HL-60/S4 treated with retinoic acid at 250 ng/mL for 4 days and 3 days (cell line): ENCODE results near the gene LENG8.

Experiments
- in situ Hi-C: fragments of 300-500 bp; cut with MboI; formaldehyde crosslinking; loops from 2 replicates; pipeline ENCODE4 v1.7.0; 2022; ENCODE audit warnings: low sequenced_read_pairs

LENG8 gene

DNA sequence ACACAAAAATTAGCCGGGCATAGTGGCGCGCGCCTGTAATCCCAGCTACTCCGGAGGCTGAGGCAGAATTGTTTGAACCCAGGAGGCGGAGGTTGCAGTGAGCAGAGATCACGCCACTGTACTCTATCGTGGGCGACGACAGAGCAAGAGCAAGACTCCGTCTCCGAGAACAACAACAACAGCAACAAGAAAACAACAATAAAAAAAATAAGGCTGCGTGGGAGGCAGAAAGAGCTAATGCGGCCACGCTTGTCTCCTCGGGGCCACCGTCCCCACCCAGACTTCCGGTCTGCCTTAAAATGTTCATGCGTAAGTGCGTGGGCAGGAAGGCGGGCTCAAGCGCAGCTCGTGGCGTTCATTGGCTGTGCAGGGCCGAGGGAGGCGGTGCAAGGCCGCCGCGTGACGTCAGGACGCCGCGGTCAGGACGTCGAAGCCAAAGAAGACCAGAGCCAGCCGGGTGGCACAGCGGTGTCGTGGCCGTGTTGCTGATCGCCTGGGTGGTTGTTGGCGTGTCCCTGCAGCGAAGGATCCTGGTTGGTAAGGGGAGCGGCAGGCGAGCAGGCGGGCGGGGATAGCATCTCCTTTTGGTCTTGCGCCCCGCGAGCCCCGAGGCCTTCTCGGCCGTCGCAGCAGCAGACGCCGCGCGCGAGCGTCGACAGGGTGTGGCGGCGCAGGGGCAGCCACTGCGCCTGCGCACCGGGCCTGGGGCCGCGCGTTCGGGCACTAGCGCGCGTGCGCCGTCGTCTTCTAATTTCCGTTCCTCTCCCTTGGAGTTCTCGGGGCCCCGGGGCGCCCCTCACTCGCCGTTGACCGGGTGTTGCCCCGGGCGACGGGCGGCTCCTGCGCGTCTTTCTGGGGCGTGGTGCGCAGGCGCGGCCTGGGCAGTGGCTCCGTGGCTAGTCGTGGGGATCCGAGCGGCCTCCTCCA, at the start of gene LENG8:
TSS of gene LENG8 (plus strand) at position 426 of the 927 bp plus-strand sequence. CDS start 2,146 bp downstream, outside the sequence.
- in situ Hi-C loops, result no loop called here

DNA sequence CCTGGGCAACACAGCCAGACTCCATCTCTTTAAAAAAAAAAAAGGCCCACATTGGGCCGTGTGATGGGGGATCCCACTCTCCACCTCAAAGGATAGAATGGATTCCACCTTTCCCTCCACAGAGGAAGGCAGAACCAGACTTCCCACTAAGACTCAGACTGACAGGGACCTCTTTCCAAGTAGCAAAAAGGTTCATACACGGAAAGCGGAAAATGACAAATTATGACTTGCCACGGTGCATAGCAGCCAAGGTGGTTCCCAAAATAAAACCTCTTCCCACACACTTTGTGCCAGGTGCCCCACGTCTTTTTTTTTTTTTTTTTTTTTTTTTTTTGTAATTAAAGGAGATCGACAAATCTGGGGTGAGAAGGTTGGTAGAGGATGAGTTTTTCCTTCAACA, 48.1 kb upstream of the LENG8 start:
- in situ Hi-C loops, result no loop called here

DNA sequence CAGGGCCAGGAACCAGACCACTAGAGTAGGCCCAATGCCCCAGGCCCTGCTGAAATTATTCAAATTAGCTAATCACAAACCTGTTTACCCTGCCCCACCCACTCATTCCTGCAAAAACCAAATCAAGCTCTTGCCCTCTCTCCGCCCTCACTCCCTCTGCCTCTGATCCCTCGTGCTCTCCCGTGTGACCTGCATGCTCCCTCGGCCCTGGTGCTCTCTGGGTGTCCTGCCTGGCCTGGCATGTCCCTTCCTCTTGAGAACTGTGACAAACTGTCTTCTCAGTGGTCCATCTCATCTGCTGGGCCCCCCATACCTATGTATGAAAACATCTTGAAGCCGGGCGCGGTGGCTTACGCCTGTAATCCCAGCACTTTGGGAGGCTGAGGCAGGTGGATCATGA, 45.9 kb upstream of the LENG8 start:
- in situ Hi-C loops, result no loop called here

DNA sequence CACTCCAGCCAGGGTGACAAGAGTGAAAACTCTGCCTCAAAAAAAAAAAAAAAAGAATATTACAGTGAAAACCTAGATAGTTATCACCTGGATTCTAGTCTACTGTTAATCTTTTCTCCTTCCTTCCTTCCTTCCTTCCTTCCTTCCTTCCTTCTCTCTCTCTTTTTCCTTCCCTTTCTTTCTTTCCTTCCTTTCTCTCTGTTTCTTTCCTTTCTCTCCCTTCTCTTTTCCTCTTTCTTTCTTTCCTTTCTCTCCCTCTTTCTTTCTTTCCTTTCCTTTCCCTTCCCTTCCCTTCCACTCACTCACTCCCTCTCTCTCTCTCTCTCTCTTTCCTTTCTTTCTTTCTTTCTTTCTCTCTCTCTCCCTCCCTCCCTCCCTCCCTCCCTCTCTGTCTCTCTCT, 43.4 kb upstream of the LENG8 start:
- in situ Hi-C loops, result no loop called here

DNA sequence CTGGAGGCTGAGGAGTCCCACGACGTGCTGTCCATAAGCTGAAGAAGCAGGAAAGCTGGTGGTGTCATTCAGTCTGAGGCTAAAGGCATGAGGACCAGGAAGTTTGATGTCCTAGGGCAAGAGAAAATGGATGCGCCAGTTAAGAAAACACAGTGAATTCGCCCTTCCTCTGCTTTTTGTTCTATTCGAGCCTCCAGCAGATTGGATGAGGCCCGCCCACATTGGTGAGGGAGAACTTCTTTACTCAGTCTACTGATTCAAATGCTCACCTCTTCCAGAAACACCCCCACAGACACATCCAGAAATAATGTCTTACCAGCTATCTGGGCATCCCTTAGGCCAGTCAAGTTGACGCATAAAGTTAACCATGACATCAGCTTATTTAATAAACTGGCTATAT, 41.2 kb upstream of the LENG8 start:
- in situ Hi-C loops, result no loop called here

DNA sequence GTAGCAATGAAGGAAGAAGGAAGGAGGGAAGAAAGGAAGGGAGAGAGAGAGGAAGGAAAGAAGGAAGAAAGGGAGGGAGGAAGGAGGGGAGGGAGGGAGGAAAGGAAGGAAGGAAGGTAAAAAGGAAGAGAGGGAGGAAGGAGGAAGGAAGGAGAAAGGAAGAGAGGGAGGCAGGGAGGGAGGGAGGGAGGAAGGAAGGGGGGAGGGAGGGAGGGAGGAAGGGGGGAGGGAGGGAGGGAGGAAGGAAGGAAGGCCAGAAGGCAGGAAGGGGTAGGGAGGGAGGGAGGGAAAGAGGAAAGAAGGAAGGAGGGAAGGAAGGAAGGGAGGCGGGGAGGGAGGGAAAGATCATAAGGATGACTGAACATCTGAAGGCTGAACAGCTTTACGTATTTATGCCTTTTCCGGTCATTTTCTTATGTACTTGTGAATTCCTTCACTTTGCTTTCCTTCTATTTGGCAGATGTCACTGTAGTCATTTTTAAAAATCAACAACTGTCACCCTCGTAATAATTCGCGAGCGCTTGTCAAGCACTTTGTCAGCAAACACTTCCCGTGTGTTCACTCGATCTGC, 40.5 kb upstream of the LENG8 start:
- in situ Hi-C loops, result no loop called here

DNA sequence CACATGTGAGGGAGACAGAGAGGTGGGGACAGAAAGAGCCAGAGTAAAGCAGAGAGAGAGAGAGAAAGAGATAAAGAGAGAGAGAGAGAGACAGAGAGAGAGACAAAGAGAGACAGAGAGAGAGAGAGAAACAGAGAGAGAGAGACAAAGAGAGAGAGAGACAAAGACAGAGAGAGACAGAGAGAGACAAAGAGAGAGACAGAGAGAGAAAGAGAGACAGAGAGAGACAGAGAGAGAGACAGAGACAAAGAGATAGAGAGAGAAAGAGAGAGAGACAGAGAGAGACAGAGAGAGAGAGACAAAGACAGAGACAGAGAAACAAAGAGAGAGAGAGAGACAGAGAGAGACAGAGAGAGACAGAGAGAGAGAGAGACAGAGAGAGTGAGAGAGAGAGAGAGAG, 38.0 kb upstream of the LENG8 start:
- in situ Hi-C loops, result no loop called here

DNA sequence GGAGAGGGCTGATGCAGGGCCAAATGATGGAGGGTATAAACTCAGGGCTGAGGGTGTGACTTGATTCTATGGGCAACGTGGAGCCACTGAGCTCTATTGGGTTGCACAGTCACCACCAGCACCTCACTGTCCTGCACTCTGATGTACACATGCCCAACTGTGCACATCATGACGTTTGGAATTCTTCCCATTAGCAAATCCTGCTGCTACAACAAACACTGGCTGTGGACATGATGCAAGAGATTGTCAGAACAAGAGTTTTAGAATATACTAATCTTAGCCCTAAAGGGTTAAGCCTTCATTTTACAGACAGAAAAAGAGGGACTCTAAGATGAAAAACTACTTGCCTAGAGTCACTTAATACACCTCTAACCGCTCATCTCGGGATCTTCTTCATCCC, 36.1 kb upstream of the LENG8 start:
- in situ Hi-C loops, result no loop called here

DNA sequence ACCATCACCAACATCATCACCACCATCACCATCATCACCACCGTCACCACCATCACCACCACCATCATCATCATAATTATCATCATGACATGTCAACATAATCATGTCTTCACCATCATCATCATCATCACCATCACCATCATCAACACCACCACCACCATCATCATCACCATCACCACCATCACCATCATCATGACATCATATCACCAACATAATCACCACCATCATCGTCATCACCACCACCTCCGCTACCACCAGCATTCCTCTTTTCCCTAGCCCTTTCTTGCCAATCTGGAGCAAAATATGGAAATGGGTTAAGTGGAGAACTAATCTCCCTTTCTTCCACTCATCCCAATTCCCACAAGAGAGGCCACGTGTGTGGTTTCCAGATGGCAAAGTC, 34.8 kb upstream of the LENG8 start:
- in situ Hi-C loops, result no loop called here

DNA sequence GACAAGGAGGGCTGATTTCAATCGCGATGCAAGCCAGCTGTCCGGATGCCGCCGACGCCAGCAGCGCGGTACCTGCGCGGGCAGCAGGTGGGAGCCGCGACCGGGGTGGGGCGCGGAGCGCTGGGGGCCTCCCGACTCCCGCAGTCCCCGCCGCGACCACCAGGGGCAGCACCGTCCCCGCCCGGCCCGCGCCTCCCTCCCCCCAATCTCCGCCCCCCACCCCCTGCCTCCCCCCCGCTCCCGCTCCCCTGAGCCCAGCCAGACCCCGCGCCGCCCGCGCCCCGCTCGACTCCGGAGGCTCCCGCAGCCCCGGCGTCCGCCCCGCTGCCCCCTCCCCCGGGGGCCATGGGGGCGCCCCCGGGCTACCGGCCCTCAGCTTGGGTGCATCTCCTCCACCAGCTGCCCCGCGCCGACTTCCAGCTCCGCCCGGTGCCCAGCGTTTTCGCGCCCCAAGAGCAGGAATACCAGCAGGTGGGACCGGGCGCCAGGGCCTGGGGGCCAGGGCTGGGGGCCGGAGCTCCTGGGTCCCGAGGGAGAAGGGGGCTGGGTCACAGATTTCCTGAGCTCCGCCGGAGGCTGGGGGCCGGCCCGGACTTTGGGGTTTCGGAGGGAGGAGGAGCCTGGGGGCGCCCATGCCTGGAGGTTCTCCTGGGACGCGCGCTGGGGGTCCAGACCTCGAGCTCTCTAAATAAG, 33.6 kb upstream of the LENG8 start, which contains the start of gene TTYH1:
TSS of gene TTYH1 (plus strand) at position 257 of the 693 bp plus-strand sequence. CDS start at position 346, 89 bp downstream.
- in situ Hi-C loops, result no loop called here

DNA sequence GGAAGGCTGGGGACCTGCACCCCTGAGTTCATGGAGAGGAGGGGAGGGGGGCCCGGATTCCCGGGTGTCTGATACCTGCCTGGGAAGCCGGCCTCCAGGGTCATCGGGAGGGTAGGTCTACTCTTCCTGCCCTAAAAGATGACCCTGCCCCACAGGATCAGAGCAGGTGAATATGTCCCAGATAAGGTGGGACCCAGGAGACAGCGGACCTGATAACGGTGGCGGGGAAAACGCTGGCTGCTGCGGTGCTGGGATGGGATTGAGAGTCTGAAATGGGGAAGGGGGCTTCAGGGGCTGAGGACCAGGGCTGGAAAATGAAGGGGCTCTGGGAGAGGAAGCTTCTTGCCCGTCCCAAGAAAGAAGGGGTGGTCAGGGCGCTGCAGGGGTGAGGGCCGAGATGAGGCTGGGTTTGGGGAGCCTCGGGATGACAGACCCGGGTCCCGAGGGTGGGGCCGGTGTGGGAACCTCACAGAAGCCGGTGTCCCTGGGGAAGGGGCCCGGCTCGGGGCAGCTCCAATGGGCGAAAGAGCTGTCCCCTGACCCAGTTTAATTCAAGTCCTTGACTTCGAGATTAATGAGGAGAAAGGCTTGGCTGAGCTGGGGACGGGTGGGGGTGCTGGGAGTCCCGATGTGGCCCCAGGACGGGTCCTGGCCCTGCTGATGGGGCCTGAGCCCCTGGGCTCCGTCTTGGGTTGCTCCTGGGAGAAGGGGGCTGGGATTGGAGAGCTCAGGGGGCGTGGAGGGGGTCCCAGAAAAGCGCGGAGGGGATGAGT, 32.9 kb upstream of the LENG8 start:
- in situ Hi-C loops, result no loop called here

DNA sequence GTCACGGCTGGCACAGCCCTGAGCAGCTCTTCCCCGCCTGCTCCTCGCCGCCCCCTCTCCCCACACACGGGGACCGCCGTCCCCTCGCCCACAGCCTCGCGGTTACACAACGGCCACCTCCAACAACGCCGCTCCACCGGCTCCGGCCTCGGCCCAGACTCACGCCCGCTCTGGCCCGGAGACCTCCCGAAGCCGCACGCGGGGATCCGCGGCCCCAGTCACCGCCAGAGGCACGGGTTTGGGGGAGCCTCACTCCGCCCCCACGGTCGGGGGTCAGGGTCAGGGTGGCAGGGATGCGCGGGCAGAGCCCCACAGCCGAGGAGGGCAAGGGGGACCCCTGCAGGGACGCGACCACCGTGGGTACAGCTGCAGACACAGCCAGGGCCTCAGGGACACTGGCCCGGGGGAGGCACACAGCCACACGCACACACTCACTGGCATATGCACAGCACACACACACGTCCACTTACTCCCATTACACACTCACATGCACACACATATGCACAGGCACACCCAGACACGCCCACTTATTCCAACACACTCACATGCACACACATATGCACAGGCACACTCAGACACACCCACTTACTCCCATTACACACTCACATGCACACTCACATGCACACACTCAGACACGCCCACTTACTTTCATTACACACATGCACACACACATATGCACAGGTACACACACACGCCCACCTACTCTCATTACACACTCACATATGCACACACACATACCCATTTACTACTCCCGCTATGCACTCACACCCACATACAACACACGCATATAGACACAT, 32.1 kb upstream of the LENG8 start:
- in situ Hi-C loops, result no loop called here

DNA sequence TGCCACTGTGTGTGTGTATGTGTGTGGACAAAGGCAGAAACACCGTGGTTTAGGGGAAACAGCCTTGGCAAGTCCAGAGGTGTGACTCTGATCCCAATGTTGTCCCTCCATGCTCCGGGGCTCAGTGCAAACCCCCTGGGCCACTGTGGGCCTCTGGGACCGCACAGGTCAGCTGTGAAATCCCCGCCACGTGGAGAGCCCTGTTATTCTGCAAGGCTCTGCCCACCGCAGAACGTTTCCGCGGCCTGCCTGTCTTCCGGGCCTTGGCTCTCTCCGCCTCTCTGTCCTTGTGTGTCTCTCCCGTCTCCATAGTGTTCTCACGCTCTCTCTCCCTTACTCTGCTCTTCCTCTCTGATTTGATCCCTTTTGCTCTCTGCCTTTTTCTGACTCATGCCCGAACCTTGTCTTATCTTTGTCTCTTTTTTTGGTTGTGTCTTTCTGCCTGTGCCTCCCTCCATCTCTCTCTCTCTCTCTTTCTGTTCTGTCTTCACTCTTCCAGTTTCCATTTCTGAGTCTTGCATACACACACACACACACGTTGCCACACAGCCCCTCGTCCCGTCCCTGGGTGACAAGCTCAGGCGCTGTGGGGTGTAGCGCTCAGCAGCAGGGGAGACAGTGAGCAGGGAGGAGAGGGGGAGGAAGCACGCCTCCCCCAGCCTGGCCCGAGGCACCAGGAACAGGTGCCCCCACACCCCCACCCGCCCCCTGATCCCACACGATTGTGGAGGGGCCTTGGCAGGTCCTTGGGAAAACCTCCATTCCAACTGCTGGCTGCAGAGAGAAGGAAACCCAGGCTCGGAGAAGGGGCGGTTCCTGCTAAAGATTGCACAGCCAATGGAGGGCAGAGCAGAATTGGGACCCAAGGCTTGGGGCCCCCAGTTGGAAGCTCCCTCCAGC, 30.7 kb upstream of the LENG8 start:
- in situ Hi-C loops, result no loop called here

DNA sequence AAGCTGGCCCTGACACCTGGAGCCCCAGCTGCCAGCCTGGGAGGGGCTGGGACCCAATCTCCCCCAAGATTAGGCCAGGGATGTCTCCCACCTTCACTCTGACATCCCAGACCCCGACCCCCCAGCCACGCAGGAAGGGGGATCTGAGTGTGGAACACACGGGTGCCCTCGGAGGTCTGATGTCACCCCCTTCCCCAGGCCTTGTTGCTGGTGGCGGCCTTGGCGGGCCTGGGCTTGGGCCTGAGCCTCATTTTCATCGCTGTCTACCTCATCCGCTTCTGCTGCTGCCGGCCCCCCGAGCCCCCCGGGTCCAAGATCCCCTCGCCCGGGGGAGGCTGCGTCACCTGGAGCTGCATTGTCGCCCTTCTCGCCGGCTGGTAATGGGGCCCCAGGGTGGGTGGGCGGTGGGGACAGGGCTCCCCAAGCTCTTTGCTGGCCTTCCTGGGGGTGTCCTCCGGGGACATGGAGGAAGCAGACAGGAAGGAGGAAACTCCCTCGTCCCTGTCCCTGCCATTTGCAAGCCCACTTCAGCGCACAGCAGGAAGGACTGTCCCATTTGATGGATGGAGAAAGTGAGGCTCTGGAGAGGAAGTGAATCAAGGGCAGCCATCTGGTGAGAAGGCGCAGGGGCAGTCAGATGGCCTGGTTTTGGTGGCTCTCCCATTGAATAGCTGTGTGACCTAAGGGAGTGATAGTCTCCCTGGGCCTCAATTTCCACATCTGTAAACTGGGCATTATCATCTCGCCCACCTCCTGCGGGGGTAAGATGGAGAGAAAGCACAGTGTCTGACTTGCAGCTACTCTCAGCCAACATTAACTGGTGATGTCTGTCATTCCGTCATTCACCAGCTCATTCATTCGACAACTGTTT, 29.8 kb upstream of the LENG8 start:
- in situ Hi-C loops, result no loop called here

DNA sequence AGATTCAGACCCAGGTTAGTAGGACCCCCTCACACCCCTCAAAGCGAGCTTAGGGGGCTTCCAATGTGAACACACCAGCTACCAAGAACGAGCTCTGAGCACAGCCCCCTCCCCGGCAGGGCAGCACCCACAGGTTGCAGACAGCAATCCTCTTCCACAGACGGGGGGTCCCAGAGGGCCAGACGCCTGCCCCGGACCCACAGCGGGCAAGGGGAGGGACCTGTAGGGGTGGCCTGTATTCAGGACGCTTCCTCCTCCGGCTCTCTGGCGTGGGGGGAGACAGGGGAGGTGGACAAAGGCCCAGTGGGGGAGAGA, 29.0 kb upstream of the LENG8 start:
- in situ Hi-C loops, result no loop called here

DNA sequence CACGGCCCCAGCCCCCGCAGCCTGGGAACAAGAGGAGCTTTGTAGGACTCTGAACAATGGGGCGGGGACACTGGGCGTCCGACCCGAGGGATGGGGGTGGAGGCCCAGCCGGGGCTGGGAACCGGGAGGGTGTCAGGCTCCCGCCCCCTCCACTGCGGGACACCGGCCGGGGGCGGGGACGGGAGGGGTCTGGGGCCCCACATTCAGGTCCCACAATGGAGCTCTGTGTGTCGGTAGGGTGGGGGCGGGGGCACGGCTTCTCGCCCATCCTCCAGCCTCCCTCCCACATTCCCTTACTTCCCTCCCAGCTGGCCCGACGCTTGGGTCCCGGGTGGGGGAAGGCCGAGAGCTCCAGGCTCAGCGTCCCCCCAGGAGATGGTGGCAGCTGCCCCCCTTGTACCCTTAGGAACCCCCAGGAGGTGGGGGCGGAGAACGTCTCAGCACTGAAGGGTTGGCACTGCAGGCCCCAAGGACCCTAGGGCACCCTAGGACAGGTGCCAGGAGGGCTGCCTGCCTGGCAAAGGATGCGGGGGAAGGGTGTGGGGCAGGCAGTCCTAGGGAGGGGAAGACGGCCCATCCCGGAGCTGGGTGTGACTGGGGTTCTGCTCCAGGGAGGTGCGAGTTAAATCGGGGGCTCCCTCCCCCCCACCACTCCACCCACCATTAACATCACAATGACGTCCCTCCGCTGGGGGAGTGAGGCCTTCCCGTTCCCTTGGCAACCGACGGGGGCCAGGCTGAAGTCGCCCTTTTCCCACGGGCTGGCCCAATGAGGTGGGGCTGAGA, 28.4 kb upstream of the LENG8 start:
- in situ Hi-C loops, result no loop called here

DNA sequence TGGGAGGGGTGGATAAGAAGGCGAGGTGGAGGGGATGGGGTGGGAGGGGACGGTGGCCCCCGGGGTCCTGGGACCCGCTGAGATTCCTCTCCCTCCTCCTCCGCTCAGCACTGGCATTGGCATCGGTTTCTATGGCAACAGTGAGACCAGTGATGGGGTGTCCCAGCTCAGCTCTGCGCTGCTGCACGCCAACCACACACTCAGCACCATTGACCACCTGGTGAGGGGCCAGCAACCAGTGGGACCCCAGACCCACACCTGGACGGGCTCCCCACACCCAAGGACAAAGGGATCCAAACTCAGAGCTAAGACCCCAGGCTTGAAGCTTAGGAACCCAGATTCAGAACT, 27.9 kb upstream of the LENG8 start:
- in situ Hi-C loops, result no loop called here

DNA sequence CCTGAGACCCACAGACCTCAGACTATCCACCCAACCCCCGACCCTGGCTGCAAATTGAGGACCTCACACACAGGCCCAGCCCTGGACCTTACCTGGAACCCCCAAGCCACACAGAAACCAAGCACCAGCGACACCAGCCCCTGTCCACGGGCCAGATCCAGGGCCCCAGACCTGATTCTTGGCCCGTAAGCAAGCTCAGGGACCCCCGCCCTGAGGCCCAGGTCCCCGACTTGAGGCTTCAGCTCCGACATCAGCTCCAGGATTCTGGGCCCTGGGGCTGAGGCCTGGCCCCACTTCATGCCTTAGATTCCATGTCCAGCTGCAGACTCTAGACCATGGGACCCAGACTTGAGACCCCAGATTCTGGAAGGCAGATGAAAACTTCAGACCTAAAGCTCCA, 27.5 kb upstream of the LENG8 start:
- in situ Hi-C loops, result no loop called here
